Dedifferentiated amniotic fluid mesenchymal stem cell (primary cell): ENCODE results near the gene DPP10.

Experiments used
- DNase-seq: peaks from one replicate; pipeline ENCODE4 v3.0.0-alpha.2; 2016; ENCODE audit errors: extremely low spot score

DPP10 gene

DNA sequence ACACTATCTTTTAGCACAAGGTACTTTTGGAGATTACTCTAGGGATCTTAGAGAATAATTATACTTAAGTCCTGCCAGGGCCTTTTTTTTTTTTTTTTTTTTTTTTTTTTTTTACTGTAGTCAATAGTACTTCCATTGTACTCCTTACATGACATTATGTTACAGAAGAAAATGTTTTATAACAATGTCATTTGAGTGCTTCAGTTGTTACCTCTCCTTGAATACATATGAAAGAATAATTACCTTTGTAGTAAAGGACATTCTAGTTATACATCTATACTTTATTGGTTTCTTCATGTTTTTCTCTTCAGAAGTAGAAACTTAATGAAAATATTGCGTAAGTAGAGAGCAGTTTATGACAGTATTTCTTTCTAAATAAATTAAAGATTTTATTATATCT lies 834.9 kb downstream of the DPP10 start:
- no peak for DNase-seq

DNA sequence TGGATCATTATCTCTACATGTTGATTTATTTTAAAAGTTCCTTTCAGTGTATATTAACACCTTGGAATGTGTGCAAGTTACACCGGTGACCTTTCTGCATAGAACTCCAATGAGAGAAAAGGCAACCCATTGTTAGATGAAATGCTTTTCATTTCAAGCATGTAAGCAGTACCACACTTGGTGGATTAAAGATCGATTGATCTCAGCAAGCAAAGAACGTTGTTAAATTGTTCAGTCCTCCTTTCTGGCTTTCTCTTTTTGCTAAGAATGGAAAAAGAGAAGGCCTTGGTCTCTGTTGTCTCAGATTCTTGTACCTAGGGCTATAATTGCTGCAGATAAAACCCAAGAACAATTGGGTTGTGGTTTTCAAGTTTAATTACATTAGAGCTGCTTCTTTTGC lies 843.0 kb downstream of the DPP10 start:
- no peak for DNase-seq

GRCh38 chr2:115290478-115290877 lies 848.0 kb downstream of the DPP10 start:
- no peak for DNase-seq

DNA sequence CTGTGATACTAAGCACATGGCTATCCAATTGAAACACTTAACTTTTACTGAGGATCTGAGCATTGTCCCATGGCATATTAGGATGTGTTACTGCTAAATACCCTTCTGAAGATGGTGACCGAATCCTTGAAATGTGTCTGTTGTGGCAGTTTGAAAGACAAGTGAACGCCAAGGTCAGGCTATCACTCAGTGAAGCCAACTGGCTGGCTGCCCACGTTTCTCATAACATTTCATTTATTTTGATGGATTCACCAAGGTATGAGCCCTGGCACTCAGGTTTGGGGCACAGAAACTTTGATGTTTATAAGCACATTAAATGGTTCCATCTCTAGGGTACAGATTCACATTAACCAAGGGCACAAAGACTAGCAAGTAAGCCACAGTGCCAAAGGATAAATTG lies 850.3 kb downstream of the DPP10 start:
- DNase-seq = no peak

- no peak for DNase-seq
Measured at GRCh38 chr2:115294999-115295398, 852.6 kb downstream of the DPP10 start.

GRCh38 chr2:115297056-115297455 lies 854.6 kb downstream of the DPP10 start:
- no peak for DNase-seq

- no peak for DNase-seq
Measured at GRCh38 chr2:115299199-115299598, 856.8 kb downstream of the DPP10 start.

- no peak for DNase-seq
Measured at GRCh38 chr2:115305712-115306111, 863.3 kb downstream of the DPP10 start.

GRCh38 chr2:115314119-115314518 lies 871.7 kb downstream of the DPP10 start:
- no peak for DNase-seq

GRCh38 chr2:115327061-115327460 lies 884.6 kb downstream of the DPP10 start:
- DNase-seq = no peak

DNA sequence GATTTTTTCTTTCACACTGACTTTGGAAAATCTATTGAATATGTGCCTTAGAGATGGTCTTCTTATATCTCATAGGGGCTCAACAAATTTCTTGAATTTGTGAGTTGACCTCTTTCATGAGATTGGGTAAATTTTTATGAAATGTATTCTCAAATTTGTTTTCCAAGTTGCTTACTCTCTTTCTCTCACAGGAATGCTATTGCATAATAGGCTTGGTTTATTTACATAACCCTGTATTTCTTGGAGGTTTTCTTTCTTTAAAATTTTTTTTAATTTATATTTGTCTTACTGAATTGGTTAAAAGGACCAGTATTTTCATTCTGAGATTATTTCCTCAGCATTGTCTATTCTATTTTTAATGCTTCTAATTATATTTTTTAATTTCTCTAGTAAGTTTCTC lies 917.1 kb downstream of the DPP10 start:
- no peak for DNase-seq

DNA sequence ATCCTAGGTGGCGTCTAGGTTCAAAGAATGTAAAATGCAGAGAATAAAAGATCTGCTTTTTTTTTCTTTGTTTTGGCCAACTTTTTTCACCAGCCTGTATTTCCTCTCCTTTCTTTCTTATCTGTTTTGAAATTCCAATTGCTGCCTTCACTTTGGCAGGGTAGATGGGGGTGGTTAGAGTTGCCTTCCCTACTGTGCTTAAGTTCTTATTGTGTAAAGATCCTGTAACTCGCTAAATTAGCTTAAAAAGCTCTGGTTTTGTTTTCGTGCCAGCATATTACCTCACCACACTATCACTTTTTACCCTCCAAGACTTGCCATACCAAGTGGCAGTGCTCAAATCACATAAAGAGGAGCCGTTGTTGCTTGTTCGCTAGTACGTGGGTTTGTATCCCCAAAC lies 921.7 kb downstream of the DPP10 start:
- DNase-seq = no peak

- DNase-seq = no peak
Measured at GRCh38 chr2:115369400-115369799, 927.0 kb downstream of the DPP10 start.

DNA sequence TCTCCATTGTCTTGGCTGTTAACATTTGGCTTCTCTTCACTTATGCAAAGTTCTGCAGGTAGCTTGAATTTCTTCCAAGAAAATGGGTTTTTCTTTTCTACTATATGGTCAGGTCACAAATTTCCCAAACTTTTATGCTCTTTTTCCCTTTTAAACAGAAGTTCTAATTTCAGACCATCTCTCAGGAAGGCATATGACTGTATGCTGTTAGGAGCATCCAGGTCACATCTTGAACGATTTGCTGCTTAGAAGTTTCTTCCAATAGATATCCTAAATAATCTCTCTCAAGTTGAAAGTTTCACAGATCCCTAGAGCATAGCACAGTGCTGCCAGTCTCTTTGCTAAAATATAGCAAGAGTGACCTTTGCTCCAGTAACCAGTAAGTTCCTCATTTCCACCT lies 932.5 kb downstream of the DPP10 start:
- DNase-seq = no peak

DNA sequence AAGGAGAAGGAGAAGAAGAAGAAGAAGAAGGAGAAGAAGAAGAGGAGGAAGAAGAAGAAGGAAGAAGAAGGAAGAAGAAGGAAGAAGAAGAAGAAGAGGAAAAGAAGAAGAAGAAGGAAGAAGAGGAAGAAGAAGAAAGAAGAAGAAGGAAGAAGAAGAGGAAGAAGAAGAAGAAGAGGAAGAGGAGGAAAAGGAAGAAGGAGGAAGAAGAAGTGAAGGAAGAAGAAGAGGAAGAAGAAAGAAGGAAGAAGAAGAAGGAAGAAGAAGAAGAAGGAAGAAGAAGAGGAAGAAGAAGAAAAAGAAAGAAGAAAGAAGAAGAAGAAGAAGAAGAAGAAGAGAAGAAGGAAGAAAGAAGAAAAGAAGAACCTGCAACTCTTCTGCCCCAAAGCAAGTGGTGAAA lies 942.0 kb downstream of the DPP10 start:
- no peak for DNase-seq

DNA sequence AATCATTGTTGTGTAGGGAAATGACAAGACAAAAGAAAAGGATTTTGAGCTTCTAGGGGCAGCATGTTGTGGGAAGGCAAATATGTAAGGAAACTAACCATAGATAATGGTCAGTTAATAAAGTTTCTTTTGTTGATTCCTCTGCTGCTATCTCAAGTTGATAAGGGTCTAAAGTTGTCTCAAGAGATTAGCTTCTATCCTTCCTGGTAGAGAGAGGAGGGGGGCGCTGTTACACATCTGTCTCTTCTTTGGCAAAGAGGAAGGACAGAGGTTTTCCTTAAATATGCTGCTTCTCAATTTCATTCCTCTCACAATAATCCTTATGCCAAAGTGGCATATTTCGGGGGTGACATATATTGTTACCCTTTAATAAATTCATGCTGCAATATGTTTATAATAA lies 944.0 kb downstream of the DPP10 start:
- DNase-seq = no peak

DNA sequence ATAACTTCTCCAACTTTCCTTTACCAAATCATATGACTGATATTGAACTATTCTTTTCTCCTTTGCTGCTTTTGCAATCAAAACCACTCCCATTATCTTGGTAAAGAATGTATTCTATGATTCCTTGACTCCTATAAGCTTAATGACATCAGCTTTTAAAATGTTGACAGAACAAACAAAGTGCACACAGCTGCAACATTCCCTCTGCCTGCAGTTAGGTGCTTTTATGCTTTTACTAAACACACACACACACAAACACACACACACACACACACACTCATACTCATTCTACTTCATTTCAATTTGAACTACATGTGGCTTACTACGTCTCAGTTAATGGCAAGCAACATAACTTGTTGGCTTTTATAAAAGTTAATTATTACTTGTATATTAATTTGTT lies 946.6 kb downstream of the DPP10 start:
- DNase-seq = no peak

DNA sequence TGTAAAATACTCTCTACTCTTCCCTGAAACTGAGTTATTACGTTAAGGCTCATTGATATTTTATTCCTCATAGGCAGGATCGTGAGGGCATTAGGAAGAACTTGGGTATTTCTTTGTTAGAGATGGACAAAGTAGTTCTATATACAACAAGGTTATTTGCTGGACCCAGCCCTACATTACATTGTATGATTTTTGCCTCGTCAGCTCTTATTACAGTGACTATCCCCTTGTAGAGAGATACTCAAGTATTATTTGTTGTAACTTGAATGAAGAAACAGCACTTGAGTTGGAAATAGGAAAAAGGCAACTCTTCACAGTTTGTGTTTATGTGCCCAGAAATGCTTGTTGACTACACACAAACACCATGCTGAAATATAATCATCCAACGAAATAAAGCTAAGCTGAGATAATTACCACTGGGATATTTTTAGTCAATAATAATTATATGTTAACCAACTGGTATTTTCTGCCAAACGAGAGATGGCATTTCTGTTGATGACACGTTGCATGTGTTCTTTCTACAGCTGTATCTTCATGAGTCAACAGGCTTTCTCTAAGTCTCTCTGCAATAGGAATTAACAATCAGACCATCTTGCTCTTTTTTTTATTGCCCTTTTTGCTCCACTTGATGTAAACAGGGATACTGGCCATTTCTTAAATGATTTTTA lies 947.6 kb downstream of the DPP10 start:
- DNase-seq = no peak

DNA sequence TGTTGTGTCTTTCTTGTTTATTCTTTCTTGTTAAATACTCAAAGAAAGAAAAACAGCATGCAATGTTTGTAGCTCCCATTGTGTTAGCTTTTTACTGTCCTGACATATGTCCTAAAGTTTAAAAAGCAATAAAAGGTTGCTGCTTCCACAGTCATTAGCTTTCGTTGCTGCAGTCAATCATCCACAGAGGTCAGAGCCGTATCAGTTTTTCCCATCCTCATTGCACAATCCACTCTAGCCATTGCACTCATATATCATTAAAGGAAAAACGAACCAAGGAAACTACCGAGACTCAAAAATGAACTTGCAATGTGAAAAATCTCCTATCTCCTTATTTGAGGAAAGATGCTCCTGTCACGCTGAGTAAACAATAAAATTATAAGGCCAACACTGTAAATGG lies 954.1 kb downstream of the DPP10 start:
- no peak for DNase-seq

DNA sequence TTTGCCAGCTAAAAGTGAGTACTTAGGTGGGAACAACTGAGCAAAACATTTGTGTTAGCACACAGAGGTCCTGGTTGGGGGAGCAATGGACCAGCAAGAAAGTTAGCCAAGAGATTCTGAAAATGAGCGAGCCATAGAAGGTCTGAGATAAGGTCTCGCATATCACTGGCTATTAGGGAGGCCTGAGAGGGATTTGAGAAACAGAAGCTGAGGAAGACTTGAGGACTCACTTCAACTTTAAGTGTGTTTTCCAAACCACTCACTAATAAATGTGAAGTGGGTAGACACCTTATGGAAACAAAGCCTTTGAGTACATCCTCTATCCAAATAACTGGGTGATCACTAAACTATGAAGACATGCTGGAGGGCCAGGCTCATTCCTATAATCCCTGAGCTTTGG lies 958.5 kb downstream of the DPP10 start:
- no peak for DNase-seq

- no peak for DNase-seq
Measured at GRCh38 chr2:115412501-115412900, 970.1 kb downstream of the DPP10 start.

- DNase-seq = no peak
Measured at GRCh38 chr2:115413791-115414190, 971.4 kb downstream of the DPP10 start.

GRCh38 chr2:115414466-115414865 lies 972.0 kb downstream of the DPP10 start:
- no peak for DNase-seq

DNA sequence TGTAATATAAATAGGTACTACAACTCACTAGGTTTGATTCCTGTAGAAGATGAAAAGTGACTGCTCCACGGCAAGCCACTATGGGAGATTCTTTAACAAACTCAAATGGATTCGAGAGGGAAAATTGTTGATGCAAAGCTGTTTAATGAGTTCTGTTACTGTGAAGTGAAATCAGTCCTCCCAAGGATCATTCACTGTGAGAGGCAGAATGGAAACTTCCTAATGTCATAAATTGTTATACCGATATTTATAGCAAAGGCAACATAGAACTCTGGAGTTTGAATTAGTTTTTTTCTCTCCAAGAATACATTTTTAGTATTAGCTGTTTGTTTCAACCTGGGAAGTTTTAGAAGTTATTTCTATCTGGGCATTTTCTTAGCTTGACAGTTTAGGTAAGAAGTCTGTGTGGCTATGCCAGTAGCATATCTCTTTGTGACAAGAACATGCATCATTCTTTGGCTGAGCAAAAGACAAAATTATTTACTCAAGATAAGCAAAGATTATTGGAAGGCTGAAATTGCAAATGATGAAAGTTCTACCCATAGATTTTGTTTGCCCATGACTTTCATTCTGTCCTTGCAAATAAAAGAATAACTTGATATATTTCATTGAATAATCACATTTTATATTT lies 979.7 kb downstream of the DPP10 start:
- DNase-seq = no peak
